Loucy (cell line): ENCODE results near the gene ABLIM2.

Experiments used
- H2AFZ ChIP-seq: fragments of 200-600 bp; sonication (generic); 2 replicates; pipeline ENCODE4 v1.6.0; 2016; ENCODE audit warnings: antibody characterized with exemption, mild to moderate bottlenecking, low read length, moderate library complexity
- H3F3A ChIP-seq: fragments of 200-600 bp; 2 replicates; pipeline ENCODE4 v1.6.0; 2016; ENCODE audit warnings: antibody characterized with exemption, low read depth, mild to moderate bottlenecking
- H3K27me3 ChIP-seq: fragments of 200-600 bp; sonication (generic); 2 replicates; pipeline ENCODE4 v1.6.1; 2014; ENCODE audit warnings: low read length, mild to moderate bottlenecking; ENCODE audit not compliant: insufficient read depth, poor library complexity, severe bottlenecking
- H3K36me3 ChIP-seq: fragments of 200-600 bp; sonication (generic); 2 replicates; pipeline ENCODE4 v1.6.1; 2016; ENCODE audit warnings: low read length; ENCODE audit not compliant: insufficient read depth
- H3K4me1 ChIP-seq: fragments of 200-600 bp; sonication (generic); 2 replicates; pipeline ENCODE4 v1.5.1; 2014; ENCODE audit warnings: low read length, mild to moderate bottlenecking; ENCODE audit not compliant: insufficient read depth, poor library complexity, severe bottlenecking
- H3K4me2 ChIP-seq: fragments of 200-600 bp; sonication (generic); 2 replicates; pipeline ENCODE4 v1.6.0; 2014; ENCODE audit warnings: antibody characterized with exemption, low read length, low read depth, mild to moderate bottlenecking; ENCODE audit not compliant: poor library complexity, severe bottlenecking
- H3K4me3 ChIP-seq: fragments of 200-600 bp; sonication (generic); 2 replicates; pipeline ENCODE4 v1.5.1; 2014; ENCODE audit warnings: low read length, mild to moderate bottlenecking, mixed read lengths; ENCODE audit not compliant: poor library complexity, severe bottlenecking
- H3K79me2 ChIP-seq: fragments of 200-600 bp; sonication (generic); 2 replicates; pipeline ENCODE4 v1.6.1; 2014; ENCODE audit warnings: low read length; ENCODE audit not compliant: insufficient read depth
- H3K9ac ChIP-seq: fragments of 200-600 bp; sonication (generic); 2 replicates; pipeline ENCODE4 v1.6.0; 2014; ENCODE audit warnings: mild to moderate bottlenecking, low read depth, low read length, moderate library complexity; ENCODE audit not compliant: poor library complexity, severe bottlenecking
- H3K9me2 ChIP-seq: fragments of 200-600 bp; sonication (generic); replicated peaks from 2 replicates; pipeline ENCODE4 v1.6.1; 2016; ENCODE audit warnings: low read depth, low read length, mixed read lengths
- H3K9me3 ChIP-seq: fragments of 200-600 bp; sonication (generic); 2 replicates; pipeline ENCODE4 v1.6.1; 2014; ENCODE audit warnings: mild to moderate bottlenecking, antibody characterized with exemption, low read length, low read depth; ENCODE audit not compliant: insufficient read depth
- H4K20me1 ChIP-seq: fragments of 200-600 bp; sonication (generic); 2 replicates; pipeline ENCODE4 v1.6.0; 2014; ENCODE audit warnings: antibody characterized with exemption, low read length, mild to moderate bottlenecking; ENCODE audit not compliant: insufficient read depth, poor library complexity, severe bottlenecking
- CTCF ChIP-seq: fragments of 200-600 bp; sonication (generic); conservative IDR thresholded peaks from 2 replicates; pipeline ENCODE4 v1.5.1; 2014; ENCODE audit warnings: mild to moderate bottlenecking, antibody characterized with exemption, low read length
- EZH2phosphoT487 ChIP-seq: fragments of 200-600 bp; IDR thresholded peaks from 2 replicates; pipeline ENCODE4 v1.6.1; 2018; ENCODE audit warnings: antibody characterized with exemption, mild to moderate bottlenecking, moderate library complexity, borderline replicate concordance

ABLIM2 gene

GRCh38 chr4:7980036-7980435 lies 178.6 kb downstream of the ABLIM2 start:
- no peak overlapping the region for H2AFZ ChIP-seq

GRCh38 chr4:7979652-7979968 lies 179.0 kb downstream of the ABLIM2 start:
- H3F3A ChIP-seq: no peaks in the 10 kb centered on the region
- H3K9me3 ChIP-seq: no peaks in the 10 kb centered on the region; the same call in 1 of the 2 replicates
- H3K4me2 ChIP-seq: no peak overlapping the region
- no peaks in the 10 kb centered on the region for H3K9me2 ChIP-seq
- no peak overlapping the region for H3K4me3 ChIP-seq
- H3K36me3 ChIP-seq: no peaks in the 10 kb centered on the region
- TF ChIP-seq EZH2phosphoT487 (no peak), CTCF (no peak)
- no peaks in the 10 kb centered on the region for H3K27me3 ChIP-seq
- H2AFZ ChIP-seq: no peak overlapping the region
- no peaks in the 10 kb centered on the region for H3K79me2 ChIP-seq
- no peak overlapping the region for H3K9ac ChIP-seq
- H3K4me1 ChIP-seq: no peaks in the 10 kb centered on the region
- H4K20me1 ChIP-seq: no peaks in the 10 kb centered on the region

More at GRCh38 chr4:7980036-7980435, 178.6 kb downstream of the ABLIM2 start:
- Histone ChIP-seq H3K36me3 (no peaks in the 10 kb centered on the region), H3K9ac (no peak overlapping the region), H3K4me3 (no peak overlapping the region), H3F3A (no peaks in the 10 kb centered on the region), H3K79me2 (no peaks in the 10 kb centered on the region), H4K20me1 (no peaks in the 10 kb centered on the region), H3K9me2 (no peaks in the 10 kb centered on the region), H3K4me2 (no peak overlapping the region), H3K4me1 (no peaks in the 10 kb centered on the region), H3K9me3 (no peaks in the 10 kb centered on the region; the same call in 1 of the 2 replicates), H3K27me3 (no peaks in the 10 kb centered on the region)
- TF ChIP-seq CTCF (no peak), EZH2phosphoT487 (no peak)

- no peaks in the 10 kb centered on the region for H3F3A ChIP-seq
- no peak overlapping the region for H2AFZ ChIP-seq
- H3K4me3 ChIP-seq: no peak overlapping the region
- no peaks in the 10 kb centered on the region for H3K4me1 ChIP-seq
- H3K27me3 ChIP-seq: no peaks in the 10 kb centered on the region
- no peaks in the 10 kb centered on the region for H3K9me2 ChIP-seq
- no peaks in the 10 kb centered on the region; the same call in 1 of the 2 replicates for H3K9me3 ChIP-seq
- H3K79me2 ChIP-seq: no peaks in the 10 kb centered on the region
- H3K36me3 ChIP-seq: no peaks in the 10 kb centered on the region
- TF ChIP-seq CTCF (no peak), EZH2phosphoT487 (no peak)
- no peaks in the 10 kb centered on the region for H4K20me1 ChIP-seq
- H3K9ac ChIP-seq: no peak overlapping the region
- H3K4me2 ChIP-seq: no peak overlapping the region
These were observed 179.5 kb downstream of the ABLIM2 start for GRCh38 chr4:7978907-7979651.
